Activated T-cell treated with anti-CD3 and anti-CD28 coated beads, Interleukin-2, amount 50 U/mL, for 24 hours (primary cell): ENCODE data around the gene TRIO.

Experiments used
- DNase-seq: peaks from one replicate; pipeline ENCODE4 v3.0.0-alpha.2; 2020
- H3K27ac Mint-ChIP-seq: 2 replicates; pipeline ENCODE4 v1.8.0; 2020; ENCODE audit warnings: mild to moderate bottlenecking, mixed read lengths
- H3K27me3 Mint-ChIP-seq: 2 replicates; pipeline ENCODE4 v1.8.0; 2020; ENCODE audit warnings: mixed read lengths
- H3K36me3 Mint-ChIP-seq: 2 replicates; pipeline ENCODE4 v1.8.0; 2020; ENCODE audit warnings: low read depth, mixed read lengths
- H3K4me1 Mint-ChIP-seq: 2 replicates; pipeline ENCODE4 v1.8.0; 2020; ENCODE audit warnings: low read depth, mixed read lengths
- H3K4me3 Mint-ChIP-seq: 2 replicates; pipeline ENCODE4 v1.8.0; 2020; ENCODE audit warnings: mild to moderate bottlenecking, moderate library complexity, mixed read lengths
- H3K9me3 Mint-ChIP-seq: 2 replicates; pipeline ENCODE4 v1.8.0; 2020; ENCODE audit warnings: mixed read lengths

The TRIO gene

GRCh38 chr5:14497311-14497710, 354.2 kb downstream of the TRIO start:
- Mint-ChIP-seq H3K27me3 (no peaks in the 10 kb centered on the region), H3K4me3 (no peak overlapping the region), H3K36me3 (no peaks in the 10 kb centered on the region), H3K4me1 (peaks cover 2% of the 10 kb centered on the region), H3K9me3 (no peaks in the 10 kb centered on the region), H3K27ac (no peak overlapping the region)
- no peak for DNase-seq

- no peak for DNase-seq
- no peaks in the 10 kb centered on the region for H3K27me3 Mint-ChIP-seq
- no peaks in the 10 kb centered on the region for H3K9me3 Mint-ChIP-seq
- no peak overlapping the region for H3K27ac Mint-ChIP-seq
- H3K36me3 Mint-ChIP-seq = no peaks in the 10 kb centered on the region
- H3K4me3 Mint-ChIP-seq = no peak overlapping the region
- no peaks in the 10 kb centered on the region for H3K4me1 Mint-ChIP-seq
These were observed 358.5 kb downstream of the TRIO start for GRCh38 chr5:14501353-14502293.

GRCh38 chr5:14502294-14502690, 359.1 kb downstream of the TRIO start:
- H3K4me3 Mint-ChIP-seq = no peak overlapping the region
- no peaks in the 10 kb centered on the region for H3K4me1 Mint-ChIP-seq
- no peak overlapping the region for H3K27ac Mint-ChIP-seq
- H3K9me3 Mint-ChIP-seq = no peaks in the 10 kb centered on the region
- H3K27me3 Mint-ChIP-seq = no peaks in the 10 kb centered on the region
- no peaks in the 10 kb centered on the region for H3K36me3 Mint-ChIP-seq
- DNase-seq = no peak

GRCh38 chr5:14503017-14503680, 360.0 kb downstream of the TRIO start:
- Mint-ChIP-seq H3K36me3 (no peaks in the 10 kb centered on the region), H3K27me3 (no peaks in the 10 kb centered on the region), H3K27ac (no peak overlapping the region), H3K4me3 (no peak overlapping the region), H3K4me1 (no peaks in the 10 kb centered on the region), H3K9me3 (no peaks in the 10 kb centered on the region)
- no peak for DNase-seq

- Mint-ChIP-seq H3K36me3 (no peaks in the 10 kb centered on the region), H3K9me3 (no peaks in the 10 kb centered on the region), H3K27ac (no peak overlapping the region), H3K4me3 (no peak overlapping the region), H3K27me3 (no peaks in the 10 kb centered on the region), H3K4me1 (no peaks in the 10 kb centered on the region)
- DNase-seq = no peak
These were observed 360.7 kb downstream of the TRIO start for GRCh38 chr5:14503681-14504331.

GRCh38 chr5:14504332-14504727, 361.2 kb downstream of the TRIO start:
- Mint-ChIP-seq H3K9me3 (no peaks in the 10 kb centered on the region), H3K27ac (no peak overlapping the region), H3K36me3 (no peaks in the 10 kb centered on the region), H3K4me3 (no peak overlapping the region), H3K27me3 (no peaks in the 10 kb centered on the region), H3K4me1 (no peaks in the 10 kb centered on the region)
- no peak for DNase-seq

GRCh38 chr5:14504816-14505215, 361.7 kb downstream of the TRIO start:
- DNase-seq = no peak
- no peaks in the 10 kb centered on the region for H3K9me3 Mint-ChIP-seq
- H3K4me3 Mint-ChIP-seq = no peak overlapping the region
- H3K36me3 Mint-ChIP-seq = no peaks in the 10 kb centered on the region
- H3K27ac Mint-ChIP-seq = no peak overlapping the region
- no peaks in the 10 kb centered on the region for H3K27me3 Mint-ChIP-seq
- H3K4me1 Mint-ChIP-seq = no peaks in the 10 kb centered on the region

- no peaks in the 10 kb centered on the region for H3K9me3 Mint-ChIP-seq
- no peak overlapping the region for H3K27ac Mint-ChIP-seq
- no peaks in the 10 kb centered on the region for H3K27me3 Mint-ChIP-seq
These were observed 362.4 kb downstream of the TRIO start for GRCh38 chr5:14505310-14506139.

GRCh38 chr5:14506140-14506538, 363.0 kb downstream of the TRIO start:
- H3K27ac Mint-ChIP-seq = no peak overlapping the region
- H3K9me3 Mint-ChIP-seq = no peaks in the 10 kb centered on the region
- H3K4me3 Mint-ChIP-seq = no peak overlapping the region
- H3K36me3 Mint-ChIP-seq = no peaks in the 10 kb centered on the region
- H3K4me1 Mint-ChIP-seq = no peaks in the 10 kb centered on the region
- no peak for DNase-seq
- no peaks in the 10 kb centered on the region for H3K27me3 Mint-ChIP-seq

More at GRCh38 chr5:14505310-14506139, 362.4 kb downstream of the TRIO start:
- Mint-ChIP-seq H3K4me1 (no peaks in the 10 kb centered on the region), H3K36me3 (no peaks in the 10 kb centered on the region), H3K4me3 (no peak overlapping the region)
- DNase-seq = no peak

- no peak overlapping the region for H3K27ac Mint-ChIP-seq
- H3K36me3 Mint-ChIP-seq = no peaks in the 10 kb centered on the region
- H3K9me3 Mint-ChIP-seq = no peaks in the 10 kb centered on the region
- H3K27me3 Mint-ChIP-seq = no peaks in the 10 kb centered on the region
- DNase-seq = no peak
- H3K4me3 Mint-ChIP-seq = no peak overlapping the region
- no peaks in the 10 kb centered on the region for H3K4me1 Mint-ChIP-seq
These were observed 363.5 kb downstream of the TRIO start for GRCh38 chr5:14506661-14507060.

- H3K27me3 Mint-ChIP-seq = no peaks in the 10 kb centered on the region
- no peak for DNase-seq
- H3K4me1 Mint-ChIP-seq = no peaks in the 10 kb centered on the region
- H3K4me3 Mint-ChIP-seq = no peak overlapping the region
- H3K36me3 Mint-ChIP-seq = no peaks in the 10 kb centered on the region
- no peak overlapping the region for H3K27ac Mint-ChIP-seq
- no peaks in the 10 kb centered on the region for H3K9me3 Mint-ChIP-seq
These were observed 364.2 kb downstream of the TRIO start for GRCh38 chr5:14507156-14507941.

GRCh38 chr5:14508046-14508445, 364.9 kb downstream of the TRIO start:
- no peak overlapping the region for H3K4me3 Mint-ChIP-seq
- H3K4me1 Mint-ChIP-seq = no peaks in the 10 kb centered on the region
- no peaks in the 10 kb centered on the region for H3K27me3 Mint-ChIP-seq
- no peaks in the 10 kb centered on the region for H3K36me3 Mint-ChIP-seq
- H3K9me3 Mint-ChIP-seq = no peaks in the 10 kb centered on the region
- no peak for DNase-seq
- no peak overlapping the region for H3K27ac Mint-ChIP-seq

- Mint-ChIP-seq H3K4me1 (no peaks in the 10 kb centered on the region), H3K4me3 (no peak overlapping the region), H3K9me3 (no peaks in the 10 kb centered on the region), H3K27me3 (no peaks in the 10 kb centered on the region), H3K36me3 (no peaks in the 10 kb centered on the region), H3K27ac (no peak overlapping the region)
- no peak for DNase-seq
These were observed 366.4 kb downstream of the TRIO start for GRCh38 chr5:14509556-14509955.
